Activated naive CD4-positive, alpha-beta T cell treated with anti-CD3 and anti-CD28 coated beads for 36 hours (primary cell): Measurements from ENCODE around the gene IGFBP5. TPM values are rescaled to one million over a fixed set of nuclear protein-coding genes. Genes with fewer than 3 reads are reported as not detected.

Experiments used
- CTCF ChIA-PET: fragments of 350-600 bp; sonication (Branson Sonifier 250); formaldehyde crosslinking; loops from one replicate; lab custom pipeline; 2021; ENCODE audit warnings: antibody characterized with exemption; lab: Charles Lee
- DNase-seq: peaks from one replicate; pipeline ENCODE4 v3.0.0-alpha.2; 2020
- H3K27ac Mint-ChIP-seq: one replicate; pipeline ENCODE4 v1.8.0; 2021; ENCODE audit warnings: mild to moderate bottlenecking, mixed read lengths
- H3K27me3 Mint-ChIP-seq: one replicate; pipeline ENCODE4 v1.8.0; 2021; ENCODE audit warnings: low read depth, mixed read lengths
- H3K36me3 Mint-ChIP-seq: one replicate; pipeline ENCODE4 v1.8.0; 2021; ENCODE audit warnings: low read depth, mixed read lengths
- H3K4me1 Mint-ChIP-seq: one replicate; pipeline ENCODE4 v1.8.0; 2021; ENCODE audit warnings: low read depth, mixed read lengths
- H3K4me3 Mint-ChIP-seq: one replicate; pipeline ENCODE4 v1.8.0; 2021; ENCODE audit warnings: mild to moderate bottlenecking, moderate library complexity, mixed read lengths
- H3K9me3 Mint-ChIP-seq: one replicate; pipeline ENCODE4 v1.8.0; 2021; ENCODE audit warnings: mixed read lengths
- intact Hi-C: fragments of 100-400 bp; cut with micrococcal nuclease; formaldehyde crosslinking; loops from one replicate; pipeline ENCODE4 v1.15.1; 2023
- total RNA-seq, 2 experiments: library from RNA; stranded (reverse); gene quantifications; one replicate each; pipeline ENCODE4 v1.2.3, GENCODE V29; 2021

IGFBP5 gene
- total RNA-seq, 2 experiments from 2014 or later: not detected

GRCh38 chr2:216730871-216731270 is 35.5 kb upstream of the IGFBP5 start:
- Mint-ChIP-seq H3K36me3 (no peaks in the 10 kb centered on the region), H3K4me3 (no peak overlapping the region), H3K4me1 (no peaks in the 10 kb centered on the region), H3K27me3 (no peaks in the 10 kb centered on the region), H3K27ac (no peak overlapping the region), H3K9me3 (no peaks in the 10 kb centered on the region)
- no peak for DNase-seq
- intact Hi-C loops: no loop called here
- CTCF ChIA-PET: interaction anchor here (0.6 kb wide), 1 partner anchor 993 kb away, joined by 3 read pairs; no protein-coding TSS in a partner anchor

DNA sequence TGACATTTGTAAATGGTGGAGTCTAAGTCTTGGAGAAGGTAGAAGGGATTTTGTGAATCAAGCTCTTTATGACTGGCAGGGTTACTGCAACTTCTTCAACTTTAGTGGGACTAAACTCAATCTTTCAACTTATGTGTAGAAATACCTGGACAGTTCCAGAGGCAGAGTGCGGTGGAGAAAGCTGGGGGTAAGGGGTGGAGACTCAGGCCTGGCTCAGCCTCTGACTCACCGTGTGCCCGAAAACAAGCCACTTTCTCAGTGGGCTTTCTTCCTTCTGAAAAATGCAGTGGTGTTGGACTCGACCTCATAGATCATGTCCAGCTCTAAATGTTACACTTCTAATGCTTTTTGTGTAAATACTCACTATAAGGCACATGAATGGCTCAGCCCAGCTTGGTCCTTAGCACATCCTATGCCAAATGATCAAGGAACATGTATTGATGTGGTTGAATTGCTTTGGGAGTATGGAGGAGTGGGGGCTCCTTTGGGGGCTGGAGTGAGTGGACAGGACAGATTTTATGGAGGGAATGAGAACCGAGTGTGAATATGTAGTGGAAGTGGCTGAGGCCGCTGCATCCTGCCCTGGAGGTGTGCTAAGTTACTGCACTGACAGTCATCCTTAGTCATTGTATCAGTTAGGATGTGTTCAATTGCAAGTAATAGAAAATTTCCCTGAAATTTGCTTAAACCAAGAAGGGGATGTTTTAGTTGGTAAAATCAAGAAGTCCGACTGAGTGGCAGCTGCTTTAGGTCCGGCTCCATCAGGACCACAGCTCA is 32.2 kb upstream of the IGFBP5 start:
- CTCF ChIA-PET: interaction anchor here (0.9 kb wide), 1 partner anchor 1058 kb away, joined by 3 read pairs; no protein-coding TSS in a partner anchor
- Mint-ChIP-seq H3K4me3 (no peak overlapping the region), H3K36me3 (no peaks in the 10 kb centered on the region), H3K9me3 (no peaks in the 10 kb centered on the region), H3K27ac (no peak overlapping the region), H3K27me3 (no peaks in the 10 kb centered on the region), H3K4me1 (no peaks in the 10 kb centered on the region)
- no peak for DNase-seq
- intact Hi-C loops: no loop called here

DNA sequence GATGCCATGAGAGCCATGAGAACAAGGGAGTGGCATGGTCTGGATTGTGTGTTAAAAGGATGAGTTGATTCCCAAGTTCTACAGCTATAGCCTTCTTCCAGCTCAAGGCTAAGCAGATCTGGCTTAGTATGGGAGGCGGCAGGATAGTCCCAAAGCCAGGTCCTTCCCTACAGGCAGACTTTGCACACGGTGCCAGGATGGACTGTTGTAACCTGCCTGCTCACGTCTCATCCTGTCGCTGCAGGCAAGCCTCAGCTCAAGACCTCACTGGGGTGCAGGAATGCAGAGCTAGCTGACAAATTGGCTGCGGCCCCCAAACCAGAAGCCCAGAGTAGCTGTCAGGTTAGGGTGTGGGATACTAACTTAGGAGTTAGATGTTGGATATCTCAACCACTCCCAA is 28.8 kb upstream of the IGFBP5 start:
- Mint-ChIP-seq H3K27me3 (no peaks in the 10 kb centered on the region), H3K4me3 (no peak overlapping the region), H3K9me3 (no peaks in the 10 kb centered on the region), H3K27ac (no peak overlapping the region), H3K36me3 (no peaks in the 10 kb centered on the region), H3K4me1 (no peaks in the 10 kb centered on the region)
- intact Hi-C loops: no loop called here
- DNase-seq: no peak
- CTCF ChIA-PET: no interaction called here

DNA sequence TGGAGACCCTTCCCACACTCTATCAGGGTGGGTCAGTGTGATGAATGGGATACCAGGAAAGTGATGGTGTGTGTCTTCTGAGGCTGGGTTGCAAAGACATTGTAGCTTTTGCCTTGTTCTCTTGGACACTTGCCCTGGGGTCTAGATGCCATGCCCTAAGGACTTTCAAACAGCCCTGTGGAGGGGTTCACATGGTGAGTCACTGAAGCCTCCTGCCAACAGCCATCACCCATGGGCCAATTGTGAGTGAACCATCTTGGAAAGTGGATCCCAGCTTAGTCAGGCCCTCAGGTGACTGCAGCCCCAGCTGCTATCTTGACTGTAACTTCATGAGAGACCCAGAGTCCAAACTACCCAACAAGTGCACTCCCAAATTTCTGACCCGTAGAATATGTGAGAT is 25.8 kb upstream of the IGFBP5 start:
- CTCF ChIA-PET: no interaction called here
- Mint-ChIP-seq H3K27ac (no peak overlapping the region), H3K9me3 (no peaks in the 10 kb centered on the region), H3K27me3 (no peaks in the 10 kb centered on the region), H3K36me3 (no peaks in the 10 kb centered on the region), H3K4me1 (no peaks in the 10 kb centered on the region), H3K4me3 (no peak overlapping the region)
- intact Hi-C loops: no loop called here
- no peak for DNase-seq

DNA sequence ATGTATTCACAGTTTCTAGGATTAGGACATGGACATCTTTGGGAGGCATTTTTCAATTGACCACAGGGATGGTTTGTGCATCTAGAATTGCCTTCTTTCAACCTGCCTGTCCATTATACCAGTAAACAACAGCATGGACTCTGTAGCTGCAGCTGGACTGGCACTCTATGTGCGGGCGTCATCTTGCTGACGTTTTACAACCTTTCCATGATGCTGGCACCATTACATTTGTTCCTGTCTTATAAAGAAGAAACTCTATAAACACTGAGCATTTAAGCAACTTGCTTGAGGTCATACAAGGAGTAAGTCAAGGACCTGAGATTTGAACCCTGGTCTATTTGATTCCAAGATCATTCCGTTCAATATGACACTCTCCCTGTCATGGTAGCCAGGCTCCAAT is 25.4 kb upstream of the IGFBP5 start:
- Mint-ChIP-seq H3K9me3 (no peaks in the 10 kb centered on the region), H3K36me3 (no peaks in the 10 kb centered on the region), H3K27me3 (no peaks in the 10 kb centered on the region), H3K4me1 (no peaks in the 10 kb centered on the region), H3K4me3 (no peak overlapping the region), H3K27ac (no peak overlapping the region)
- no peak for DNase-seq
- intact Hi-C loops: no loop called here
- CTCF ChIA-PET: no interaction called here

GRCh38 chr2:216717907-216718615 is 22.7 kb upstream of the IGFBP5 start:
- no peak overlapping the region for H3K27ac Mint-ChIP-seq
- intact Hi-C loops: no loop called here
- peaks cover 2% of the 10 kb centered on the region for H3K27me3 Mint-ChIP-seq
- no peak for DNase-seq
- no peak overlapping the region for H3K4me3 Mint-ChIP-seq
- CTCF ChIA-PET: no interaction called here
- H3K36me3 Mint-ChIP-seq: no peaks in the 10 kb centered on the region
- H3K4me1 Mint-ChIP-seq: no peaks in the 10 kb centered on the region
- no peaks in the 10 kb centered on the region for H3K9me3 Mint-ChIP-seq

- Mint-ChIP-seq H3K27me3 (peaks cover 2% of the 10 kb centered on the region), H3K4me3 (no peak overlapping the region), H3K9me3 (no peaks in the 10 kb centered on the region), H3K4me1 (no peaks in the 10 kb centered on the region), H3K36me3 (no peaks in the 10 kb centered on the region), H3K27ac (no peak overlapping the region)
- CTCF ChIA-PET: interaction anchor here (0.5 kb wide), 2 partner anchors 685 to 742 kb away, joined by 3 read pairs; no protein-coding TSS in a partner anchor
- DNase-seq: no peak
- intact Hi-C loops: no loop called here
Measured at GRCh38 chr2:216717491-216717901, 22.1 kb upstream of the IGFBP5 start.

GRCh38 chr2:216716109-216716508 is 20.8 kb upstream of the IGFBP5 start:
- no peaks in the 10 kb centered on the region for H3K9me3 Mint-ChIP-seq
- H3K4me3 Mint-ChIP-seq: no peak overlapping the region
- DNase-seq: no peak
- no peaks in the 10 kb centered on the region for H3K36me3 Mint-ChIP-seq
- CTCF ChIA-PET: no interaction called here
- H3K4me1 Mint-ChIP-seq: no peaks in the 10 kb centered on the region
- H3K27ac Mint-ChIP-seq: no peak overlapping the region
- H3K27me3 Mint-ChIP-seq: peaks cover 2% of the 10 kb centered on the region
- intact Hi-C loops: no loop called here

- CTCF ChIA-PET: no interaction called here
- DNase-seq: no peak
- H3K27ac Mint-ChIP-seq: no peak overlapping the region
- no peak overlapping the region for H3K4me3 Mint-ChIP-seq
- H3K9me3 Mint-ChIP-seq: no peaks in the 10 kb centered on the region
- peaks cover 2% of the 10 kb centered on the region for H3K27me3 Mint-ChIP-seq
- intact Hi-C loops: no loop called here
- H3K36me3 Mint-ChIP-seq: no peaks in the 10 kb centered on the region
- H3K4me1 Mint-ChIP-seq: no peaks in the 10 kb centered on the region
Measured at GRCh38 chr2:216715402-216715974, 20.1 kb upstream of the IGFBP5 start.

- H3K36me3 Mint-ChIP-seq: no peaks in the 10 kb centered on the region
- peaks cover 2% of the 10 kb centered on the region for H3K27me3 Mint-ChIP-seq
- intact Hi-C loops: no loop called here
- DNase-seq: no peak
- peaks cover 3% of the 10 kb centered on the region for H3K9me3 Mint-ChIP-seq
- H3K27ac Mint-ChIP-seq: no peak overlapping the region
- H3K4me1 Mint-ChIP-seq: no peaks in the 10 kb centered on the region
- no peak overlapping the region for H3K4me3 Mint-ChIP-seq
- CTCF ChIA-PET: no interaction called here
Measured at GRCh38 chr2:216714376-216714775, 19.0 kb upstream of the IGFBP5 start.

- Mint-ChIP-seq H3K27ac (no peak overlapping the region), H3K36me3 (no peaks in the 10 kb centered on the region), H3K4me1 (no peaks in the 10 kb centered on the region), H3K27me3 (peaks cover 2% of the 10 kb centered on the region), H3K9me3 (peaks cover 5% of the 10 kb centered on the region), H3K4me3 (no peak overlapping the region)
- intact Hi-C loops: no loop called here
- no peak for DNase-seq
- CTCF ChIA-PET: no interaction called here
Measured at GRCh38 chr2:216713691-216714336, 18.5 kb upstream of the IGFBP5 start.

- Mint-ChIP-seq H3K36me3 (no peaks in the 10 kb centered on the region), H3K27ac (no peak overlapping the region), H3K4me3 (no peak overlapping the region), H3K27me3 (peaks cover 2% of the 10 kb centered on the region), H3K4me1 (no peaks in the 10 kb centered on the region), H3K9me3 (peaks cover 5% of the 10 kb centered on the region)
- CTCF ChIA-PET: interaction anchor here (0.6 kb wide), 1 partner anchor 211 kb away, joined by 4 read pairs; no protein-coding TSS in a partner anchor
- intact Hi-C loops: no loop called here
- no peak for DNase-seq
Measured at GRCh38 chr2:216711348-216711747, 16.0 kb upstream of the IGFBP5 start.
